DOHH2 (cell line): ENCODE data around the gene GBF1.

Experiments used
- H3F3A ChIP-seq: fragments of 200-600 bp; sonication (generic), shearing (Covaris generic); 2 replicates; pipeline ENCODE4 v1.6.0; 2016; ENCODE audit warnings: antibody characterized with exemption, mild to moderate bottlenecking; ENCODE audit not compliant: control insufficient read depth, insufficient read depth
- H3K27ac ChIP-seq: fragments of 200-600 bp; sonication (generic); 2 replicates; pipeline ENCODE4 v1.5.1; 2014; ENCODE audit warnings: low read depth, mild to moderate bottlenecking, low read length, moderate library complexity
- H3K27me3 ChIP-seq: fragments of 200-600 bp; sonication (generic); 2 replicates; pipeline ENCODE4 v1.6.1; 2014; ENCODE audit warnings: mild to moderate bottlenecking, low read length, mixed read lengths; ENCODE audit not compliant: control insufficient read depth
- H3K36me3 ChIP-seq: fragments of 200-600 bp; sonication (generic); 2 replicates; pipeline ENCODE4 v1.6.1; 2014; ENCODE audit warnings: mild to moderate bottlenecking, low read length, moderate library complexity, mixed read lengths; ENCODE audit not compliant: control insufficient read depth
- H3K4me1 ChIP-seq: fragments of 200-600 bp; sonication (generic); 2 replicates; pipeline ENCODE4 v1.6.1; 2014; ENCODE audit warnings: mild to moderate bottlenecking, low read length, mixed read lengths; ENCODE audit not compliant: control insufficient read depth
- H3K4me2 ChIP-seq: fragments of 200-600 bp; sonication (generic); 2 replicates; pipeline ENCODE4 v1.6.0; 2014; ENCODE audit warnings: mild to moderate bottlenecking, low read length, moderate library complexity
- H3K4me3 ChIP-seq: fragments of 200-600 bp; sonication (generic); 2 replicates; pipeline ENCODE4 v1.5.1; 2014; ENCODE audit warnings: mild to moderate bottlenecking, low read length, mixed read lengths
- H3K79me2 ChIP-seq: fragments of 200-600 bp; sonication (generic); 2 replicates; pipeline ENCODE4 v1.6.1; 2014; ENCODE audit warnings: mild to moderate bottlenecking, low read length, mixed read lengths; ENCODE audit not compliant: control insufficient read depth
- H3K9me2 ChIP-seq: fragments of 200-600 bp; sonication (generic); replicated peaks from 2 replicates; pipeline ENCODE4 v1.6.1; 2014; ENCODE audit warnings: mild to moderate bottlenecking, low read length, mixed read lengths; ENCODE audit not compliant: control insufficient read depth
- H3K9me3 ChIP-seq: fragments of 200-600 bp; sonication (generic); 2 replicates; pipeline ENCODE4 v1.6.1; 2014; ENCODE audit warnings: antibody characterized with exemption, low read length, mixed read lengths; ENCODE audit not compliant: control insufficient read depth, insufficient read depth
- H4K20me1 ChIP-seq: fragments of 200-600 bp; sonication (generic); 2 replicates; pipeline ENCODE4 v1.6.0; 2014; ENCODE audit warnings: low read depth, mild to moderate bottlenecking, antibody characterized with exemption, low read length, moderate library complexity; ENCODE audit not compliant: control insufficient read depth, insufficient read depth
- CTCF ChIP-seq: fragments of 200-600 bp; sonication (generic); IDR thresholded peaks from one replicate; pipeline ENCODE4 v1.5.1; 2014; ENCODE audit warnings: antibody characterized with exemption, mild to moderate bottlenecking, low read depth, low read length; ENCODE audit not compliant: poor library complexity, severe bottlenecking
- EZH2phosphoT487 ChIP-seq: fragments of 200-600 bp; sonication (generic); IDR thresholded peaks from 2 replicates; pipeline ENCODE4 v1.6.1; 2017; ENCODE audit warnings: borderline replicate concordance, mild to moderate bottlenecking, antibody characterized with exemption, low read length, moderate library complexity, mixed read lengths

The GBF1 gene

GRCh38 chr10:102402512-102402896 is 157.2 kb downstream of the GBF1 start:
- Histone ChIP-seq H3K4me1 (peaks cover 19% of the 10 kb centered on the region), H4K20me1 (0 out of 2 replicates have a peak, but pooled peaks cover 4% of the 10 kb centered on the region), H3F3A (0 out of 2 replicates have a peak, but pooled peaks cover 2% of the 10 kb centered on the region), H3K79me2 (no peaks in the 10 kb centered on the region), H3K9me3 (no peaks in the 10 kb centered on the region), H3K27ac (no peak overlapping the region), H3K4me3 (no peak overlapping the region), H3K27me3 (peaks cover 5% of the 10 kb centered on the region), H3K36me3 (peaks cover 3% of the 10 kb centered on the region; the same call in 1 of the 2 replicates), H3K4me2 (no peak overlapping the region), H3K9me2 (no peaks in the 10 kb centered on the region)
- TF ChIP-seq CTCF (no peak), EZH2phosphoT487 (no peak)

DNA sequence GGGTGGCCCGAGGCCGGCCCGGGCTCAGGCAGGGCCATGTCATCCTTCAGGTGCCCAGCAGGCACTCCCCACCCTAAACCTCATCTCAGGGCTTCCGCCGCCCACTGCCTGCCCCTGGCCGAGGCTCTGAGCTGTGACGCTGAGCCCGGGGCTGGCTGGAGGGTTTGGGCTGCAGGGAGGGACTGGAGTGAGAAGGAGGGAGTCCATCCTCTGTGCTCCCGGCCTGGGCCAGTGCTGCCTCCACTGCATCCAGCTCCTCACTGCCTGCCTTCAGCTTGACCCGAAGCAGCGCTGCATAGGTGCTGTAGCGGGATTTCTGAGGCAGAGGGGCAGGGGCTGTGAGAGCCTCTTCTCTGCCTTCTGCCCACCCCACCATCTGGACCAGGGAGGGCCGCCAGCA is 157.8 kb downstream of the GBF1 start:
- H3K9me3 ChIP-seq, result no peaks in the 10 kb centered on the region
- TF ChIP-seq EZH2phosphoT487 (no peak), CTCF (no peak)
- H3K27me3 ChIP-seq, result peaks cover 11% of the 10 kb centered on the region
- no peaks in the 10 kb centered on the region for H3F3A ChIP-seq
- no peaks in the 10 kb centered on the region for H3K79me2 ChIP-seq
- H3K4me3 ChIP-seq, result no peak overlapping the region
- peaks cover 3% of the 10 kb centered on the region; the same call in 1 of the 2 replicates for H3K36me3 ChIP-seq
- no peak overlapping the region for H3K27ac ChIP-seq
- H3K9me2 ChIP-seq, result no peaks in the 10 kb centered on the region
- H3K4me1 ChIP-seq, result peaks cover 19% of the 10 kb centered on the region
- no peak overlapping the region for H3K4me2 ChIP-seq
- 0 out of 2 replicates have a peak, but pooled peaks cover 4% of the 10 kb centered on the region for H4K20me1 ChIP-seq

DNA sequence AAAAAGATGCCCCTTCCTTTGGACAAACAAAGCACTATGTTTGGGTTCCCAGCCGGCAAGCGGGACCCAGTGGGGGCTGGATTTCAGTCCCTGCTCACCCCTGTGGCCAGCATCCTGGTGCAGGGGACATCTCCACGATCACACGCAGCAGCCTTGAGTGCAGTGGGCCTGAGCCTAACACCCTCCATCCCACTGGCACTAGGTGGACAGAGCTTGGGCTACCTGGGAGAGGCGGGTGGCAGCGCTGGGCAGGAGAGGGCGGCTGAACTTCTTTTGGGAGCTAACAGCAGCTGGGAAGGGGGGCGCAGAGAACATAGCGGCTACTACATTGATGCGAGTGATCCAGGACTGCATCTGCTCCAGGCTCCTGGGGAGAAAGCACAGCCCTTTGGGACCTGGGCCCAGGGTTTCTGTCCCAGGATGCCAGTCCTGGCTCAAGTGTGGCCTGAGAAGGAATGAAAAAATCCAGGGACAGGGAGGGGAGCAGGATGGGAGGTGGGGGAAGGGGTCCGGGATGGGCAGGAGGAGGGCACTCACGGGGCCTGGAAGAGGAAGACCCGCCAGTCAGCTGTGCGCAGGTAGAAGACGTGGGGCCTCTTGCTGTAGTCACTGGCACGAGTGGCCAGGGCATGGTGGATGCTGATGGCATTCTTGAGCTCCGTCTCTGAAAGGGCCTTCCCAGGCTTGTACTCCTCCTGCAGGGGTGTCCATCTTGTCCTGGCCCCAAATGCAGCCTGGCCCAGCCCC is 159.2 kb downstream of the GBF1 start:
- Histone ChIP-seq H3K9me3 (no peaks in the 10 kb centered on the region), H3K36me3 (peaks cover 3% of the 10 kb centered on the region; the same call in 1 of the 2 replicates), H3F3A (no peaks in the 10 kb centered on the region), H3K9me2 (no peaks in the 10 kb centered on the region), H3K4me2 (no peak overlapping the region), H3K4me3 (no peak overlapping the region), H3K79me2 (no peaks in the 10 kb centered on the region), H4K20me1 (0 out of 2 replicates have a peak, but pooled peaks cover 4% of the 10 kb centered on the region), H3K27me3 (peaks cover 23% of the 10 kb centered on the region), H3K4me1 (peaks cover 11% of the 10 kb centered on the region), H3K27ac (no peak overlapping the region)
- no peak for TF ChIP-seq EZH2phosphoT487
- no peak for TF ChIP-seq CTCF
